Cerebellar cortex (tissue), 1 donor: ENCODE data around the gene NT5C3A.

Source experiments
- DNase-seq: peaks from one replicate; pipeline ENCODE4 v3.0.0-alpha.2; 2015; ENCODE audit warnings: low spot score

NT5C3A gene

DNA sequence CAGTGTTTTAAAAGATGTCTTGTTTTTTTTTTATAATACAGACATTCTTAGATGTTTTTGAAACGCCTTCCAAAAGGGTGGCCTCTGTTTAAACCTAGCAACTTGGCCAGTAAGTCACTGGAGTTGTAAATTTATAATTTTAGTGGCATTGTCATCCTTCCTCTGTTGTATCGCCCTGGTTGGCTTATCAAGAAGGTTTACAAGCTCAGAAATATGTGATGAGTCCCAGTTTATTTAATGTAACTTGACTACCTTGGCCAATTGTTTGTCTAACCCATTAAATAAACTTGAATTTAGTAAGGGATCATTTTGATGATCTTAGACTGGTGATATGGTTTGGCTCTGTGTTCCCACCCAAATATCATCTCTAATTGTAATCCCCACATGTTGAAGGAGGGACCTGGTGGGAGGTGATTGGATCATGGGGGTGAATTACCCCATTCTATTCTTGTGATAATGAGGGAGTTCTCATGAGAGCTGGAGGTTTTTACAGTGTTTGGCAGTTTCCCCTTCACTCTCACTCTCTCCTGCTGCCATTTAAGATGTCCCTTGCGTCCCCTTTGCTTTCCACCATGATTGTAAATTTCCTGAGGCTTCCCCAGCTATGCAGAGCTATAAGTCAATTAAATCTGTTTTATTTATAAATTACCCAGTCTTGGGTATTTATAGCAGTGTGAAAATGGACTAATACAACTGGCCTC, 13.4 kb upstream of the NT5C3A start:
- DNase-seq: no peak

DNA sequence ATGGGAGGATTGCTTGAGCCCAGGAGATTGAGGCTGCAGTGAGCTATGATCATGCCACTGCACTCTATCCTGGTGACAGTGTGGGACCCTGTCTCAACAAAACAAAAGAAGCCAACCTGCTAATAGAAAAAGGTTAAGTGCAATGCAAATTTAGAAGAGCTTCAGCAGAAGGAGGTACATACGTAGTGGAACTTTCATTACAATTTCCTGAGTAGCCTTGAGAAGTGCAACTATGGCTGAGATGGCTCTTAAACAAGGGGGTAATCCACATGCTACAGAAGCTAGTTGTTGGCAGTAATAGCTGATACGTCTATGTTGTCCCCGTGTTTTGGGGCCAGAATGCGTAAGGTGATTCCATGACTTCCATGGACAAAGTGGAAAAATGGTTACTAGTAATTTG, 10.7 kb upstream of the NT5C3A start:
- no peak for DNase-seq

DNA sequence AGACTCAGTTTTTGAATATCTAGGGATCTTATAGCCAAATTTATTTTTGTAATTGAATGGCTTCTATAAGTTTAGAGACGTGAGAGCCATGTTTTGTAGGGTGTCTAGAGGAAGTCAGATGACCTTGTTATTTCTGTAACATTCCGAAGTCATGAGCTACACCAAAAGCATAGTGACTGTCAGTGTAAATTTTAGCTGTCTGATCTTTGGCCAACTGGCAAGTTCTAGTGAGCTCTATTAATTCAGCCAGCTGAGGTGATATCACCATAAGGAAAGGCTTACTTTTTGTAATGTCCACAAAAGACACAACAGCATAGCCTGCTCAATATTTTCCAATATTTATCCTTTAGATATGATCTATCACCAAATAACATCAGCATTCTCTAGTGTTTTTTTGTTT, 9.9 kb upstream of the NT5C3A start:
- DNase-seq: no peak

DNA sequence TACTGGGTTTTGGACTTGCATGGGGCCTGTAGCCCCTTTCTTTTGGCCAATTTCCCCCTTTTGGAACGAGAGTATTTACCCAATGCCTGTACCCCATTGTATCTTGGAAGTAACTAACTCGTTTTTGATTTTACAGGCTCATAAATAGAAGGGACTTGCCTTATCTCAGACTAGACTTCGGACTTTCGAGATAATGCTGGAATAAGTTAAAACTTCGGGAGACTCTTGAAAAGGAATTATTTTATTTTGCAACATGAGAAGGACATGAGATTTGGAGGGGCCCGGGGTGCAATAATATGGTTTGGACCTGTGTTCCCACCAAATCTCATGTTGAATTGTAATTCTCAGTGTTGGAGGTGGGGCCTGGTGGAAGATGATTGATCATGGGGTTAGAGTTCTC, 8.3 kb upstream of the NT5C3A start:
- no peak for DNase-seq

DNA sequence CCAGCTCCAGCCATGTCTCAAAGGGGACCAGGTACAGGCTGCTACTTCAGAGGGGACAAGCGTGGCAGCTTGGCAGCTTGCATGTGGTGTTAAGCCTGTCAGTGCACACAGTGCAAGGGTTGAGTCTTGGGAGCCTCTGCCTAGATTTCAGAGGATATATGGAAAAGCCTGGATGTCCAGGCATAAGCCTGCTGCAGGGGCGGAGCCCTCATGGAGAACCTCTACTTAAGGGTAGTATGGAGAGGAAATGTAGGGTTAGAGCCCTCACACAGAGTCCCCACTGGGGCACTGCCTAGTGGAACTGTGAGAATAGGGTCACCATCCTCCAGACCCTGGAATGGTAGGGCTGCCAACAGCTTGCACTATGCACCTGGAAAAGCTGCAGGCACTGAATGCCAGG, 7.7 kb upstream of the NT5C3A start:
- no peak for DNase-seq

DNA sequence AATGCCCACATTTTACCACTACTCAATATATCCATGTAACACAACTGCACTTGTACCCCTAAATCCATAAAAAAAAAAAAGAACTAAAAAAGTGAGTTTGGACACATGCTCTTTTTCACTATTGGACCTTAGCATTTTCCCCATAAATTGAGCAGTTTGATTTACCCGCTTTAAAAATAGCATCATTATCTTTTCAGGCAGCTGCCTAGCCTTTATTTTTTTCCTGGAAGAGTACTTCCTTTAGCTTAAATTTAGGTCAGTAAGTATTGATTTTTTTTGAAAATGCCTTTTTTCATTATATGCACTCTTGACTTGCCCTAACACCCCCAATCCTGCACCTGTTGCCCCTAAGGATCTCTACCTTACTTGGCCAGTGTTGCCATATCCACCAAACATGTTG, 5.3 kb upstream of the NT5C3A start:
- DNase-seq: no peak

DNA sequence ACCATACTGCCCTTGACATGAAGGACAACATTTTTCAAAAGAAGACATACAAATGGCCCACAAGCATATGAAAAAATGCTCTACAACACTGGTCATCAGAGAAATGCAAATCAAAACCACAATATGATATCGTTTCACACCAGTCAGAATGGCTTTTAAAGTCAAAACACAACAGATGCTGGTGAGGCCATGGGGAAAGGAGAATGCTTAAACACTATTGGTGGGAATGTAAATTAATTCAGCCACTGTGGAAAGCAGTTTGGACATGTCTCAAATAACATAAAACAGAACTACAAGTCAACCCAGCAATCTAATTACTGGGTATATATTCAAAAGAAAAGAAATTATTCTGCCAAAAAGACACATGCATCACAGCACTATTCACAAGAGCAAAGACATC, 4.2 kb upstream of the NT5C3A start:
- DNase-seq: no peak

DNA sequence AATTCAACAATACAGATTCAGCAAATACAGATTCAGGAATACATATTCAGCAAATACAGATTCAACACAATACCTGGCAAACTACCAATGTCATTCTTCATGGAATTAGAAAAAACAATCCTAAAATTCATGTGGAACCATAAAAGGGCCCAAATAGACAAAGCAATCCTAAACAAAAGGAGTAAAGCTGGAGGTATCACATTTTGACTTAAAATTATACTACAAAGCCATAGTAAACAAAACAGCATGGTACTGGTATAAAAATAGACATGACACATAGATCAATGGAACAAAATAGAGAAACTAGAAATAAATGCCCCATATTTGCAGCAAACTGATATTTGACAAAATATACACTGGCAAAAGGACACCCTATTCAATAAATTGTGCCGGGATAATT, 3.4 kb upstream of the NT5C3A start:
- no peak for DNase-seq

DNA sequence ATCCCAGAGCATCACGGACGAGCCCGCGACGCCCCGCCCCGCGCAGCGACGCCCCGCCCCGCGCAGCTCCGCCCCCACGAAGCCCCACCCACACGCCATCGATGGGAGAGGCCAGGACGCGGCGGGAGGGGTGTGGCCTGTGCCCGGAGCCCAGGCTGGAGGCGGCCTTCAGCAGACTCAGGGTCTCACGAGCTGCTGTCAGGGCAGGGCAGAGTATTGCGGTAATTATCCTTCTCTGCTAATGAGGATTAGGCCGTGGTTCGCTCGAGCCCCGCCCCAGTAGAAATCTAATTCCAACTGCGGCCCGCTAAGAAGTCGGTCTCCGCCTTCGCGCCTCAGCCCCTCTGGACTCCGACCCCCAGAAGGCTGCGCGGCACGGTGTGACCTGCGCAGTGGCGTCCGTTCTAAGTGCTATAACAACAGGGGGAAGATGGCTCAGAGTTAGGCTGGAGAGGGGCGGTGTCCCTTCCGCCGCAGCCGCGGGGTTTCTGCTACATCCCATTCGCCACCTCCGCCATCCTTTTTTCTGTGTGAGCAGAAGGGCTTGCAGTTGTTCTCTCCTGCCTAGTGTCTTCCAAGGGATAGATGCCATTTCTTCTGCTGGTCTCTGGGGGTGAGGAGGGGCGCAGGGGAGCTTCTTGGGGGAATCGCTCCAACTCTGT, 337 bp upstream of the NT5C3A start:
- DNase-seq: peak; percentile 95

DNA sequence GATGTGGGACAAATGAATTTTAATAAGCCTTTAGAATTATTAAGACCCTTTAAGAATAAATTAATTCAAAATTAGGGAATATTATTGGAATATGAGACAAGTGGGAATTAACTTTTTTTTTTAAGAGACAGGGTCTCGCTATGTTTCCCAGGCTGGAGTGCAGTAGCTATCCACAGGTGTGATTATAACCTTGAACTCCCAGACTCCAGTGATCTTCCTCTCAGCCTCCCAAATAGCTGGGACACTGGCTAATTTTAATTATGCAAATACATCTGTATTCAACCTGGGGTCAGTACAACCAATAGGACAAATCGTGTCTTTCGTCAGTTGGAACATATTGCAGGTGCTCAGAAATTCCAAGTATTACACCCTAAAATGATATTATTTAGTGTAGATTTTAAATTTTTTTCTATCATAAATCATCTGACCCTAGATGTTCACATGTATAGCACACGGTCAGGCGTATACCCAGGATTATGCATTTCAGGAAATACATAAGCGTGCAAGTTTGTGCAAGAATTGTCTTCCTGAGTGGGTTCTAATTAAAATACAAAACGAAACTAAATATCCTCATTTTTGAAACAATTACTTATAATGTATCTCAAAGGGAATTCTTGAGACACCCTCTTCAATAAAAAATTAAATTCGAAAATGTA, 1.2 kb downstream of the NT5C3A start:
- no peak for DNase-seq

DNA sequence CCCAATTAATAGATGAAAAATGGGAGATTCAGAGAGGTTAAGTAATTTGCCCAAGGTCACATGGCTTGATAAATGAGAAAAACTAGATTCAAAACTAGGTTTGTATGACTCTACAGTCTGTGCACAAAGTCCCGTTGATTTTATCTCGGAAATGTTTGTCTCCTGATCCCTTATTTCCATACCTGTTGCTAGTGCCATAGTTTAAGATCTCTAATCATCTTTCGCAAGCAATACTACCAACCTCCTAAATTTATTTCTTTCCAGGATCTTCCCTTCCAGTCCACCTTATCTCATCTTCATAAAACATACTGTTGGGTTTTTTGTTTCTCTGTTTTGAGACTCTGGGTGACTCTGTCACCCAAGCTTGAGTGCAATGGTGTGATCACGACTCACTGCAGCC, 2.9 kb downstream of the NT5C3A start:
- no peak for DNase-seq

DNA sequence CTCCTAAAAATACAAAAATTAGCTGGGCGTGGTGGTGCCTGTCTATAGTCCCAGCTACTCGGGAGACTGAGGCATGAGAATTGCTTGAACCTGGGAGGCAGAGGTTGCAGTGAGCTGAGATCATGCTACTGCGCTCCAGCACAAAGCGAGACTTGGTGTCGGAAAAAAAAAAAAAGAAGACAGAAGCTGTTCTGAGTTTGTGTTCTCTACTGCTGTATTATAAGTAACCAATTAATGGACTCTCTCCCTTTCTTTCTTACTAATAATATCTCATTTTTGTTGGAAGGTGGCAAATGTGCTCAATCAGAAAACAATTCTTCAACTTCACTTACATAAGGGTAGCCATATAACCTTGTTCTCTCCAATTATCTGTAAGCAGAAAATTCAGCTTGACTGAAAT, 7.4 kb downstream of the NT5C3A start:
- no peak for DNase-seq

DNA sequence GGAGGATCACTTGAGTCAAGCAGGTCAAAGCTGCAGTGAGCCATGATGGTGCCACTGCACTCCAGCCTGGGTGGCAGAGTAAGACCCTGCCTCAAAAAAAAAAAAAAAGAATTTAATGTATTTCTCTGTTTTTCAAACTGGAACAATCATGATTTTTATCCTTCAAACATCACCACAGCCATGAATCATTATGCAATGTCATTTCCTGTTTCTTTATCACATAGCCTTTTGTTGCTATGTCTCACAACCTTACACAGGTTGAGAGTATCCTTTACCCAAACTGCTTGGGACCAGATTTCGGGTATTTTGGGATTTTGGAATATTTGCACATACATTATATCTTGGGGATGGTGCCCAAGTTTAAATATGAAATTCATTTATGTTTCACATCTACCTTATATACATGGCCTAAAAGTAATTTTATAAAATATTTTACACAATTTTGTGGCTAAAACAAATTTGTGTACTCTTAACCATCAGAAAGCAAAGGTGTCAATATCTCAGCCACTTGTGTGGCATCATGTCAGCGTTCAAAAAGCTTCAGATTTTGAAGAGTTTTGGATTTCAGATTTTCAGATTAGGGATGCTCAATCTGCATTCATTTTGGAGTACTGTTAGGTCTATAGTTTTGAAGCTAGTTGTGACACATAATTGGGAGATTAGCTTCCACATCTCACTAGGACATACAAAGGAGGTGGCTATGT, 8.2 kb downstream of the NT5C3A start:
- DNase-seq: no peak

DNA sequence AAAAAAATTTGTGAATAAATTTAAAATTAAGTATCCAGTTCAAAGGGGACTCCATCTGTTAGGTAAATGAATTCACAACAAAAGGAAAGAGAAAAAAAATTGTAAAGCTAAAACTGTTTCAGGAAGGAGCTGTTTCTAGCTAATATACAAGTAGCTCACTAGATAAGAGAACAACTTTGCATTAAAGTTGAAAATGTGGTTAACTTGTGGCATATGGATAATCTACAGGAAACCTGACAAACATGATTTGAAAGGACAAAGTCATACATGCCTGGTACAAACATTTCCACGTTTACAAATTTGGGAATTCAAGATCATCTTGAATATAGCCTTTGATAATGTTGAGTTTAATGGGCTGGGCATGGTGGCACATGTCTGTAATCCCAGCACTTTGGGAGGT, 8.9 kb downstream of the NT5C3A start:
- no peak for DNase-seq

DNA sequence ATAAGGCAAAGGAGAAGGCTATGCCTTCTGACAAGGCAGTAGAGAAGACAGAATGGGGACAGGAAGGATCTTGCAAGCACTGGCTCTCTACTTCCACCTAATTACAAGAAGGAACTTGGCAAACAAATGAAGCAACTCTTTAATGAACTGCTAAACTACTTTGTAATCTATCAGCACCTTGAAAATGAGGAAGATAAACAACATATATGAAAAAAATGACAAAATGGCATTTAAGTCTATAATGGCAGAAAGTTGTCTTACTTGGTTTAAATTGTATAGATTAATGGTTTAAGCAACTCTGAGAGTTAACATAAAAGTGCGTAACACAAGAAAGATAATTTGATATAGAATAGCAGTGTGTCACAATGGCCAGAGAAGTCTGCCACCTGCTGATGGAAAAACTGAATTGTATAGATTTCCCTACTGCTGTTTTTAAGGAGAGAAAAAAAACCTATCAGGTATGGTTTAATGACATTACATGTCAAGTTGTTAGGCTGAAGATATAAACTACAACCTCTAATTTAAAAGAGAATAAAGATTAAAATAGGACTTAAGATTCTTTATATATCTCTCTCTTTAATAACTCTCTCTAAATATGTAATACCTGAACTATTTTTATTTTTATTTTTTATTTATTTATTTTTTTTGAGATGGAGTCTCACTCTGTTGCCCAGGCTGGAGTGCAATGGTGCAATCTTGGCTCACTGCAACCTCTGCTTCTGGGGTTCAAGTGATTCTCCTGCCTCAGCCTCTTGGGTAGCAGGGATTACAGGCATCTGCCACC, 11.8 kb downstream of the NT5C3A start:
- peak; percentile 46 for DNase-seq

DNA sequence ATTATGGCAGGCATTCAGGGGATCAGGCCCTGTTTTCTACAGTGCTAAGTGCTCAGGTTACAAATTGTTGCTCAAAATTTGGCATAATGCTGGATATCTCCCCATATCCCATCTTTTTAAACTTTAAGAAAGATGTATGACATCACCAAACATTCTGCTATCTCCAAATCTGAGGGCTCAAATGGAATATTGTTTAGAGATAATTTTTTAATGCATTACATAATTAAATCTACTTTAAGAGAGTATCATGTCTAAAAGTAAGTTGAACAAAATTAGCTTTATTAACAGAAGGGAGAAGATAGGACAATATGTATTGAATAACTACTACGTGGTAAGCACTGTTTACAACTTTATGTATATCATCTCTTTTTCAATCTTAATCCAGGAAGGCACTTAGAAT, 13.9 kb downstream of the NT5C3A start:
- no peak for DNase-seq

DNA sequence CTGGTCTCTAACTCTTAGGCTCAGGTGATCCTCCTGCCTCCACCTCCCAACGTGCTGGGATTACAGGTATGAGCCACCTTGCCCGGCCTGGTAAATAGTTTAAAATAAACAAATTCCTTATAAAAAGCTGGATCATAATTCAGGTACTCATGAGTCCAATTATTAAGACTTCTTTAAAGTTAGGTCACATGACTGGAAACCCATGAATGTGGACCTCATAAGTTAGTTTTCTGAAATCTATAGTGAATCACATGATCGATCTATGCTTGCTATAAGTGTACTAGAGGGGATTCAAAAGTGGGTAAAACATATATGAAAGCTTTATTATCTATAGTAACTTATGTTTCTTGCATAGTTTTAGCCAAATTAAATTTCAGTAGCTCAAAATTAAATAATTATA, 14.3 kb downstream of the NT5C3A start:
- DNase-seq: no peak

DNA sequence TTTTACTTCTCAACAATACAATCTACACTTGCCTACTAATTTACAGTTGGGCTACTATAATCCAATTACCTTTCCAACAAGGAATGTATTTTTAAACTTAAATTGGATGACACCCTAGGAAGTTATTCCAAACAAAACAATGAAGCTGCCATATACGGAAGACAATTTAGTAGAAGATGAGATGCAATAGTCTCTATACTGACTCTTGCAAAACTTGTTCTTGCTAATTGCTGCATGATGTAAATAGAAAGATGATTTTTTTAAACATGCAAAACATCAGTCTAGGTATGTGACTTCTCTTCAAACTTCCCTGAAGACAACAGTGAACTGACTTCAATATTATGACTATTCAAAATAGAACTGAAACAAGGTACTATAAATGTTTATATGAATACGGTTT, 17.6 kb downstream of the NT5C3A start:
- DNase-seq: no peak

DNA sequence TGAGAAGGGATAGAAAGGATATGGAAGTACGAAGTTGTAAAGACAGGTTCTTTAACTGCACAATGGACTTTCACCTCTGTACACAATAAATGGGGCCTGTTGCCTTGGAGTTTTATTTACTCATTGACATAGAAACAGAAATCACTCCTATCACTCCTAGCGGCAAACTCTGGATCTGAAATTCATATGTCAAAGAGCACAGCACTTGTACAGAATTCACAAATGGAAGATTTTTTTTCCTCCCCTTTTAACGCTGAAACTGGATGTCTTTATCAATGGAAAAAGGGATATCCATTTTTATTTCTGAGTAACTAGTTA, 18.2 kb downstream of the NT5C3A start:
- DNase-seq: no peak

DNA sequence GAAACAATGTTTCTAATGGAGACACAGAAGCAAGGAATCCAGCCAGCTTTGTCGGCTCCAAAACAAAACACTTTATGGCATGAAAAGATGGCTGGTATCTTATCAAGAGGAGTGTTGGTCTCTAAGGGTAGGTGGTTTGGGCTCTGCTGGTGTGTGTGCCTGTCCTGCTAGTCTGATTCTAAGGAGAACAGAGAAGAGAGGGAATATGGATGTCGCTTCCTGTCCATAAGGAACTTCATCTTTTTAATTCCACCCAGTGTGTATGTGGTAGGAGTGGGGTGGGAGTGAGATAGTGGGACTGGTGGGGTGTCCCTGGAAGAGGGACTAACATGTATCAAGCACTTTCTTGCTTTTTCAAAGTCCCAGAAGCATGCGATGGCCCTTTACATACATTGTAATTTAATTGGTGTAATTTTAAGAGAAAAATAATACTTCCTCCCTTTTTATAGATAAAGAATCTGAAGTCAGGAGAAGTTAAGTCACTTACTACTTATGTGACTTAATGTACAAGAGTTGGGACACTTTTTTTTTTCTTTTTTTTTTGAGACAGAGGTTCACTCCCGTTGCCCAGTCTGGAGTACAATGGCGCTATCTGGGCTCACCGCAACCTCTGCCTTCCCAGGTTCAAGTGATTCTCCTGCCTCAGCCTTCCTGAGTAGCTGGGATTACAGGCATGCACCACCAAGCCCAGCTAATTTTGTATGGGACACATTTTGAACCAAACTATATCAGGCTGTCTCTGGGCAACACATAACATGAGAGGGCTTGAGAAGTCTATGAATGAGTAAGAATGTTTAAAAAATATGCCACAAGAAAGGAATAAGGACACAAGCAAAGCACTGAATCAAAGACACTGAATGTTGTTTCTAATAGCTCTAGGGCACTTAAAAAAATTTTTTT, 18.8 kb downstream of the NT5C3A start:
- no peak for DNase-seq
